ENCODE results near the gene RMRP.
"Not testable (repeated sequence)": the region's sequence is repeated elsewhere in the genome, so short reads cannot be mapped to it uniquely, and the experiment has no call there.

The RMRP gene

GRCh38 chr9:35615981-35616680 is 41.7 kb downstream of the RMRP start:
- DNase-seq (ENCODE audit: low read depth in 1 of 2, low spot score in 1 of 2): no peak

- no peak for DNase-seq (ENCODE audit: low read depth in 1 of 2, low spot score in 1 of 2)
Measured at GRCh38 chr9:35612843-35613242, 45.0 kb downstream of the RMRP start.

GRCh38 chr9:35612066-35612465 is 45.8 kb downstream of the RMRP start:
- DNase-seq (ENCODE audit: low read depth in 1 of 2, low spot score in 1 of 2): not testable (repeated sequence)

GRCh38 chr9:35611230-35611797 is 46.5 kb downstream of the RMRP start:
- DNase-seq (ENCODE audit: low read depth in 1 of 2, low spot score in 1 of 2): peak in 1 of 2 donors; percentile 29

GRCh38 chr9:35609820-35610163 is 48.0 kb downstream of the RMRP start:
- DNase-seq (ENCODE audit: low read depth in 1 of 2, low spot score in 1 of 2): no peak

GRCh38 chr9:35609001-35609819 is 48.6 kb downstream of the RMRP start:
- DNase-seq (ENCODE audit: low read depth in 1 of 2, low spot score in 1 of 2): no peak

- DNase-seq (ENCODE audit: low read depth in 1 of 2, low spot score in 1 of 2): no peak
Measured at GRCh38 chr9:35608221-35608620, 49.6 kb downstream of the RMRP start.

Measured in stimulated activated CD4-positive, alpha-beta T cell treated with anti-CD3 and anti-CD28 coated beads, Interleukin-15, amount 100 ng/mL, for 1 hour (primary cell).